ENCODE results near the gene POLD3. TPM values are rescaled to one million over a fixed set of nuclear protein-coding genes. Genes with fewer than 3 reads are reported as not detected.

Gene POLD3
- total RNA-seq, 1 experiment from 2014 or later = 18.9 TPM

GRCh38 chr11:74647831-74648230 is 55.4 kb downstream of the POLD3 start:
- no peaks in the 10 kb centered on the region for H3K4me1 ChIP-seq (ENCODE audit: control insufficient read depth in 1 of 2, insufficient read depth in 2 of 2, low read length in 2 of 2)
- no peaks in the 10 kb centered on the region for H3K79me2 ChIP-seq (ENCODE audit: insufficient read depth, low read length)
- no peaks in the 10 kb centered on the region for H3K27me3 ChIP-seq (ENCODE audit: insufficient read depth, low read length)
- H3K36me3 ChIP-seq (ENCODE audit: control insufficient read depth in 1 of 2, insufficient read depth in 2 of 2, low read length in 2 of 2) = 0 out of 4 replicates have a peak, but pooled peaks cover 0 to under 1% of the 10 kb centered on the region in 2 experiments
- no peak overlapping the region for H3K9ac ChIP-seq (ENCODE audit: low read length)
- no peaks in the 10 kb centered on the region for H4K20me1 ChIP-seq (ENCODE audit: insufficient read depth)
- no peak overlapping the region for H2AFZ ChIP-seq (ENCODE audit: low read depth, low read length, poor library complexity, severe bottlenecking)
- H3K9me2 ChIP-seq (ENCODE audit: insufficient read depth) = no peaks in the 10 kb centered on the region
- no TSS peak for BruUV-seq (replicated peaks)
- no peak for ATAC-seq
- ChIA-PET RAD21 (ENCODE audit: low non-redundant PET in 1 of 2, low total read pairs in 2 of 2, uncharacterized antibody in 2 of 2, unreplicated experiment in 2 of 2) (no interaction called here), CTCF (no interaction called here), POLR2A (no interaction called here)
- TF ChIP-seq ZNF274 (IDR thresholded peaks at IDR 0.05; ENCODE audit: low read depth, low read length) = no peak
- TF ChIP-seq ZBTB33 (IDR thresholded peaks at IDR 0.05; ENCODE audit: extremely low read depth, insufficient replicate concordance, low read length) = no peak
- no peak for TF ChIP-seq YY1 (IDR thresholded peaks at IDR 0.05; ENCODE audit: extremely low read depth, insufficient replicate concordance, low read depth, low read length)
- TF ChIP-seq FOSL1 (IDR thresholded peaks at IDR 0.05; ENCODE audit: low read depth) = no peak
- TF ChIP-seq EZH2phosphoT487 (IDR thresholded peaks at IDR 0.05; ENCODE audit: borderline replicate concordance) = no peak
- TF ChIP-seq, protein P1, sequence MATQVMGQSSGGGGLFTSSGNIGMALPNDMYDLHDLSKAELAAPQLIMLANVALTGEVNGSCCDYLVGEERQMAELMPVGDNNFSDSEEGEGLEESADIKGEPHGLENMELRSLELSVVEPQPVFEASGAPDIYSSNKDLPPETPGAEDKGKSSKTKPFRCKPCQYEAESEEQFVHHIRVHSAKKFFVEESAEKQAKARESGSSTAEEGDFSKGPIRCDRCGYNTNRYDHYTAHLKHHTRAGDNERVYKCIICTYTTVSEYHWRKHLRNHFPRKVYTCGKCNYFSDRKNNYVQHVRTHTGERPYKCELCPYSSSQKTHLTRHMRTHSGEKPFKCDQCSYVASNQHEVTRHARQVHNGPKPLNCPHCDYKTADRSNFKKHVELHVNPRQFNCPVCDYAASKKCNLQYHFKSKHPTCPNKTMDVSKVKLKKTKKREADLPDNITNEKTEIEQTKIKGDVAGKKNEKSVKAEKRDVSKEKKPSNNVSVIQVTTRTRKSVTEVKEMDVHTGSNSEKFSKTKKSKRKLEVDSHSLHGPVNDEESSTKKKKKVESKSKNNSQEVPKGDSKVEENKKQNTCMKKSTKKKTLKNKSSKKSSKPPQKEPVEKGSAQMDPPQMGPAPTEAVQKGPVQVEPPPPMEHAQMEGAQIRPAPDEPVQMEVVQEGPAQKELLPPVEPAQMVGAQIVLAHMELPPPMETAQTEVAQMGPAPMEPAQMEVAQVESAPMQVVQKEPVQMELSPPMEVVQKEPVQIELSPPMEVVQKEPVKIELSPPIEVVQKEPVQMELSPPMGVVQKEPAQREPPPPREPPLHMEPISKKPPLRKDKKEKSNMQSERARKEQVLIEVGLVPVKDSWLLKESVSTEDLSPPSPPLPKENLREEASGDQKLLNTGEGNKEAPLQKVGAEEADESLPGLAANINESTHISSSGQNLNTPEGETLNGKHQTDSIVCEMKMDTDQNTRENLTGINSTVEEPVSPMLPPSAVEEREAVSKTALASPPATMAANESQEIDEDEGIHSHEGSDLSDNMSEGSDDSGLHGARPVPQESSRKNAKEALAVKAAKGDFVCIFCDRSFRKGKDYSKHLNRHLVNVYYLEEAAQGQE (IDR thresholded peaks at IDR 0.05; ENCODE audit: low read depth) = no peak
- TF ChIP-seq SP1 (IDR thresholded peaks at IDR 0.05; ENCODE audit: low read depth) = no peak
- TF ChIP-seq CBX3 (IDR thresholded peaks at IDR 0.05; ENCODE audit: low read depth) = no peak
- no peak for TF ChIP-seq ATF3 (IDR thresholded peaks at IDR 0.05)
- TF ChIP-seq MAX (IDR thresholded peaks at IDR 0.05) = no peak
- no peak for TF ChIP-seq EZH2 (IDR thresholded peaks at IDR 0.05)
- TF ChIP-seq CTCF (IDR thresholded peaks at IDR 0.05 in 2 of 3, conservative IDR thresholded peaks at IDR 0.05 in 1 of 3; ENCODE audit: borderline replicate concordance in 1 of 3, insufficient read depth in 1 of 3, low read depth in 2 of 3, low read length in 2 of 3) = no peak
- TF ChIP-seq ELF1 (IDR thresholded peaks at IDR 0.05; ENCODE audit: borderline replicate concordance, low read depth) = no peak
- TF ChIP-seq CEBPB (IDR thresholded peaks at IDR 0.05; ENCODE audit: low read depth) = no peak
- TF ChIP-seq TCF7L2 (IDR thresholded peaks at IDR 0.05; ENCODE audit: borderline replicate concordance, extremely low read depth, insufficient read depth, insufficient read length) = no peak
- no peak for TF ChIP-seq POLR2A (IDR thresholded peaks at IDR 0.05; ENCODE audit: borderline replicate concordance, extremely low read depth, insufficient read depth, insufficient read length)
- H3K4me2 ChIP-seq (ENCODE audit: low read length) = no peak overlapping the region
- no peaks in the 10 kb centered on the region for H3K9me3 ChIP-seq (ENCODE audit: control insufficient read depth in 1 of 2, insufficient read depth in 1 of 2, low read depth in 1 of 2, low read length in 2 of 2)
- no peak for DNase-seq (ENCODE audit: low read depth, low spot score)
- intact Hi-C loops (cut with micrococcal nuclease) = no loop called here
- no peak overlapping the region for H3K4me3 ChIP-seq (replicated peaks in 1 of 2; ENCODE audit: low read depth in 1 of 2, low read length in 2 of 2)
- no peak overlapping the region for H3K27ac ChIP-seq (ENCODE audit: low read depth, low read length)
